IMR-90 (cell line): ENCODE measurements around the gene OR5H15. TPM values are rescaled to one million over a fixed set of nuclear protein-coding genes. Genes with fewer than 3 reads are reported as not detected.

Source experiments
- ATAC-seq: fragments of 200-7000 bp; cut with Tn5 transposase; 2 replicates; pipeline ENCODE4 v1.9.1; 2020; ENCODE audit warnings: low read depth, mild to moderate bottlenecking, moderate library complexity
- BruUV-seq: library from RNA; stranded (reverse); fragments of 400-500 nt; replicated peaks from 2 replicates; lab custom pipeline; 2021; lab: Mats Ljungman, UMichigan
- CTCF ChIA-PET: fragments of 300-600 bp; formaldehyde crosslinking; extraction: SDS; loops from one replicate; lab custom pipeline; 2021; ENCODE audit warnings: antibody characterized with exemption; lab: Yijun Ruan, JAX
- POLR2A ChIA-PET: fragments of 300-600 bp; sonication (Branson Sonifier 250); formaldehyde crosslinking; loops from one replicate; lab custom pipeline; 2022; ENCODE audit warnings: antibody characterized with exemption; ENCODE audit not compliant: unreplicated experiment; lab: Charles Lee
- DNase-seq: peaks from one replicate; pipeline ENCODE4 v3.0.0; 2013
- H2AFZ ChIP-seq: replicated peaks from 2 replicates; pipeline ENCODE3; 2013; ENCODE audit warnings: low read length, mild to moderate bottlenecking; ENCODE audit not compliant: poor library complexity
- H2AK5ac ChIP-seq: 2 replicates; pipeline ENCODE4 v1.6.1; 2013; ENCODE audit warnings: low read depth, low read length, inconsistent platforms
- H2AK9ac ChIP-seq: replicated peaks from 2 replicates; pipeline ENCODE3; 2013; ENCODE audit warnings: mild to moderate bottlenecking, low read depth, low read length, moderate library complexity; ENCODE audit not compliant: poor library complexity
- H2BK120ac ChIP-seq: 2 replicates; pipeline ENCODE4 v1.6.1; 2013; ENCODE audit warnings: low read depth, low read length, inconsistent platforms
- H2BK15ac ChIP-seq: 3 replicates; pipeline ENCODE4 v1.6.1; 2013; ENCODE audit warnings: low read depth, low read length, inconsistent platforms
- H2BK20ac ChIP-seq: 2 replicates; pipeline ENCODE4 v1.6.1; 2013; ENCODE audit warnings: low read depth, mild to moderate bottlenecking, inconsistent platforms, low read length, moderate library complexity
- H2BK5ac ChIP-seq: 2 replicates; pipeline ENCODE4 v1.6.1; 2013; ENCODE audit warnings: mild to moderate bottlenecking, low read depth, low read length, inconsistent platforms; ENCODE audit not compliant: poor library complexity, severe bottlenecking
- H3K14ac ChIP-seq: replicated peaks from 2 replicates; pipeline ENCODE4 v1.6.1; 2013; ENCODE audit warnings: low read depth, low read length, inconsistent platforms
- H3K18ac ChIP-seq: 2 replicates; pipeline ENCODE4 v1.6.1; 2013; ENCODE audit warnings: low read depth, low read length, control low read depth
- H3K23ac ChIP-seq: 2 replicates; pipeline ENCODE4 v1.6.1; 2013; ENCODE audit warnings: low read depth, low read length, inconsistent platforms
- H3K27ac ChIP-seq: 2 replicates; pipeline ENCODE4 v1.5.1; 2013; ENCODE audit warnings: mild to moderate bottlenecking, control low read depth, low read length; ENCODE audit not compliant: insufficient read depth
- H3K27me3 ChIP-seq: 2 replicates; pipeline ENCODE4 v1.6.1; 2013; ENCODE audit warnings: low read length; ENCODE audit not compliant: control insufficient read depth, insufficient read depth
- H3K36me3 ChIP-seq: 2 replicates; pipeline ENCODE4 v1.6.1; 2013; ENCODE audit warnings: low read length, mixed read lengths; ENCODE audit not compliant: control insufficient read depth, insufficient read depth
- H3K4ac ChIP-seq: 2 replicates; pipeline ENCODE4 v1.6.1; 2013; ENCODE audit warnings: low read depth, low read length, inconsistent platforms
- H3K4me1 ChIP-seq: 2 replicates; pipeline ENCODE4 v1.6.1; 2013; ENCODE audit warnings: low read length, mixed read lengths; ENCODE audit not compliant: control insufficient read depth, insufficient read depth
- H3K4me2 ChIP-seq: 2 replicates; pipeline ENCODE4 v1.6.1; 2013; ENCODE audit warnings: low read depth, mild to moderate bottlenecking, control low read depth, low read length, moderate library complexity
- H3K4me3 ChIP-seq: 2 replicates; pipeline ENCODE4 v1.5.1; 2013; ENCODE audit warnings: low read depth, mild to moderate bottlenecking, control low read depth, low read length, moderate library complexity; ENCODE audit not compliant: insufficient read depth
- H3K56ac ChIP-seq: 2 replicates; pipeline ENCODE4 v1.6.1; 2013; ENCODE audit warnings: low read length, inconsistent platforms; ENCODE audit not compliant: insufficient read depth; ENCODE audit errors: extremely low read depth
- H3K79me1 ChIP-seq, 2 experiments: 2 replicates each; pipeline ENCODE4 v1.6.1; 2013; ENCODE audit warnings: low read length in 2 of 2, inconsistent platforms in 1 of 2, low read depth in 1 of 2
- H3K9ac ChIP-seq: 2 replicates; pipeline ENCODE4 v1.6.1; 2013; ENCODE audit warnings: low read depth, low read length, control low read depth
- H3K9me1 ChIP-seq: 2 replicates; pipeline ENCODE4 v1.6.1; 2013; ENCODE audit warnings: low read length, inconsistent platforms; ENCODE audit not compliant: insufficient read depth
- H3K9me3 ChIP-seq: 2 replicates; pipeline ENCODE4 v1.6.1; 2013; ENCODE audit warnings: low read length; ENCODE audit not compliant: control insufficient read depth, insufficient read depth
- H4K20me1 ChIP-seq: 2 replicates; pipeline ENCODE4 v1.6.1; 2013; ENCODE audit warnings: low read length, inconsistent platforms; ENCODE audit not compliant: insufficient read depth
- H4K5ac ChIP-seq: 2 replicates; pipeline ENCODE4 v1.6.1; 2013; ENCODE audit warnings: mild to moderate bottlenecking, low read depth, low read length, control low read depth
- H4K8ac ChIP-seq, 2 experiments: 2 replicates each; pipeline ENCODE4 v1.6.1; 2013; ENCODE audit warnings: low read depth in 2 of 2, low read length in 2 of 2, control low read depth in 1 of 2, inconsistent platforms in 1 of 2
- H4K91ac ChIP-seq: 2 replicates; pipeline ENCODE4 v1.6.1; 2013; ENCODE audit warnings: low read depth, low read length, inconsistent platforms; ENCODE audit not compliant: insufficient read depth
- BHLHE40 ChIP-seq: fragments of 150-350 bp; IDR thresholded peaks from 2 replicates; pipeline ENCODE4 v1.6.1; 2016; ENCODE audit warnings: mild to moderate bottlenecking, low read depth, low read length
- CEBPB ChIP-seq: IDR thresholded peaks from 2 replicates; pipeline ENCODE4 v1.6.1; 2012; ENCODE audit warnings: low read depth, low read length, improper control_type of control experiment
- ELK1 ChIP-seq: fragments of 150-350 bp; IDR thresholded peaks from 2 replicates; pipeline ENCODE4 v1.6.1; 2016; ENCODE audit warnings: low read depth, mild to moderate bottlenecking, low read length, moderate library complexity, borderline replicate concordance
- FOS ChIP-seq: fragments of 150-350 bp; IDR thresholded peaks from 2 replicates; pipeline ENCODE4 v1.6.1; 2016; ENCODE audit warnings: low read depth, low read length
- MAFK ChIP-seq: IDR thresholded peaks from 2 replicates; pipeline ENCODE4 v1.6.1; 2012; ENCODE audit warnings: low read depth, low read length, improper control_type of control experiment
- MAZ ChIP-seq: IDR thresholded peaks from 2 replicates; pipeline ENCODE4 v1.6.1; 2012; ENCODE audit warnings: low read depth, mild to moderate bottlenecking, low read length, improper control_type of control experiment, moderate library complexity, borderline replicate concordance
- NFE2L2 ChIP-seq: fragments of 150-350 bp; IDR thresholded peaks from 2 replicates; pipeline ENCODE4 v1.6.1; 2016; ENCODE audit warnings: low read depth, mild to moderate bottlenecking, low read length
- RAD21 ChIP-seq: IDR thresholded peaks from 2 replicates; pipeline ENCODE4 v1.6.1; 2012; ENCODE audit warnings: low read length, improper control_type of control experiment
- RCOR1 ChIP-seq: IDR thresholded peaks from 2 replicates; pipeline ENCODE4 v1.6.1; 2012; ENCODE audit warnings: mild to moderate bottlenecking, low read length, improper control_type of control experiment; ENCODE audit not compliant: insufficient replicate concordance
- SMC3 ChIP-seq: fragments of 150-350 bp; IDR thresholded peaks from 2 replicates; pipeline ENCODE4 v1.6.1; 2016; ENCODE audit warnings: low read depth, mild to moderate bottlenecking, antibody characterized with exemption, low read length, moderate library complexity
- USF2 ChIP-seq: fragments of 150-350 bp; IDR thresholded peaks from 2 replicates; pipeline ENCODE4 v1.6.1; 2017; ENCODE audit warnings: mild to moderate bottlenecking, antibody characterized with exemption, low read length, low read depth
- WGBS, 2 experiments: methylation state at CpG; one replicate each; pipeline versions ENCODE4 v1.1.5 to v1.1.7; 2013; ENCODE audit warnings: missing lambda C conversion rate in 2 of 2; ENCODE audit not compliant: insufficient read length in 1 of 2; ENCODE audit errors: extremely low coverage in 2 of 2; 5-methylcytosine and 5-hydroxymethylcytosine counted together
- dilution Hi-C: fragments of 300-500 bp; cut with HindIII; formaldehyde crosslinking; loops from one replicate; pipeline ENCODE4 v1.14.3; 2018; ENCODE audit warnings: low sequenced_read_pairs; ENCODE audit not compliant: unreplicated experiment
- in situ Hi-C: fragments of 300-500 bp; cut with MboI; formaldehyde crosslinking; loops from 3 replicates; pipeline ENCODE4 v1.14.3; 2019; ENCODE audit warnings: low sequenced_read_pairs, inconsistent platforms, mixed read lengths
- intact Hi-C: fragments of 100-400 bp; cut with micrococcal nuclease; formaldehyde crosslinking; loops from 2 replicates; pipeline ENCODE4 v1.10.0; 2022
- polyA plus RNA-seq, 3 experiments: library from polyadenylated mRNA; depleted of rRNA; stranded (reverse); fragments of >200 nt; gene quantifications; 2 replicates each; pipeline ENCODE4 v1.2.3, GENCODE V29; 2012; ENCODE audit warnings: low replicate concordance in 1 of 3
- total RNA-seq: library from RNA; depleted of rRNA; stranded (reverse); fragments of >200 nt; gene quantifications from 2 replicates; pipeline ENCODE4 v1.2.3, GENCODE V29; 2012

Gene OR5H15
- total and polyA plus RNA-seq, 2 of the 4 experiments (the other 2 are of a cell fraction): not detected

GRCh38 chr3:98213276-98213675 is 46.8 kb downstream of the OR5H15 start:
- H2AFZ ChIP-seq: no peak overlapping the region
- H3K9me1 ChIP-seq: no peaks in the 10 kb centered on the region
- H3K4me1 ChIP-seq: no peaks in the 10 kb centered on the region
- H2AK5ac ChIP-seq: no peak overlapping the region
- in situ Hi-C loops: loop anchor here (10.0 kb wide), 1 partner anchor 58 kb away; no protein-coding TSS in a partner anchor
- no peak overlapping the region for H3K4me3 ChIP-seq
- no peaks in the 10 kb centered on the region for H3K36me3 ChIP-seq
- no peak overlapping the region for H4K8ac ChIP-seq
- no peak overlapping the region for H4K91ac ChIP-seq
- 12% methylated on average over 3 of the region's 7 CpGs; no CpG with 5 or more reads in 1 of the 2 experiments for WGBS, 2 experiments
- H3K4ac ChIP-seq: no peak overlapping the region
- no peaks in the 10 kb centered on the region for H3K27me3 ChIP-seq
- no peak overlapping the region for H4K5ac ChIP-seq
- dilution Hi-C loops: no loop called here
- H3K18ac ChIP-seq: no peak overlapping the region
- POLR2A ChIA-PET: no interaction called here
- no peak overlapping the region for H3K9ac ChIP-seq
- no peak overlapping the region for H3K14ac ChIP-seq
- no peak overlapping the region for H2BK5ac ChIP-seq
- no peak overlapping the region for H2BK15ac ChIP-seq
- H3K23ac ChIP-seq: no peak overlapping the region
- BruUV-seq: no TSS peak
- no peaks in the 10 kb centered on the region for H4K20me1 ChIP-seq
- DNase-seq (no peak), ATAC-seq (no peak)
- intact Hi-C loops: no loop called here
- no peak overlapping the region for H2BK120ac ChIP-seq
- CTCF ChIA-PET: no interaction called here
- no peak overlapping the region for H3K4me2 ChIP-seq
- no peak overlapping the region for H2AK9ac ChIP-seq
- TF ChIP-seq SMC3 (no peak), FOS (no peak), CEBPB (no peak), BHLHE40 (no peak), MAFK (no peak), USF2 (no peak), RAD21 (no peak), ELK1 (no peak), RCOR1 (no peak), NFE2L2 (no peak), MAZ (no peak)
- H3K79me1 ChIP-seq: no peaks in the 10 kb centered on the region
- no peak overlapping the region for H3K27ac ChIP-seq
- no peak overlapping the region for H3K56ac ChIP-seq
- no peaks in the 10 kb centered on the region for H3K9me3 ChIP-seq
- H2BK20ac ChIP-seq: no peak overlapping the region
